AG08395 (cell line): ENCODE results near the gene PAX3.

Experiments
- DNase-seq: peaks from one replicate; pipeline ENCODE4 v3.0.0; 2012; ENCODE audit warnings: mixed read lengths, low spot score

Gene PAX3

DNA sequence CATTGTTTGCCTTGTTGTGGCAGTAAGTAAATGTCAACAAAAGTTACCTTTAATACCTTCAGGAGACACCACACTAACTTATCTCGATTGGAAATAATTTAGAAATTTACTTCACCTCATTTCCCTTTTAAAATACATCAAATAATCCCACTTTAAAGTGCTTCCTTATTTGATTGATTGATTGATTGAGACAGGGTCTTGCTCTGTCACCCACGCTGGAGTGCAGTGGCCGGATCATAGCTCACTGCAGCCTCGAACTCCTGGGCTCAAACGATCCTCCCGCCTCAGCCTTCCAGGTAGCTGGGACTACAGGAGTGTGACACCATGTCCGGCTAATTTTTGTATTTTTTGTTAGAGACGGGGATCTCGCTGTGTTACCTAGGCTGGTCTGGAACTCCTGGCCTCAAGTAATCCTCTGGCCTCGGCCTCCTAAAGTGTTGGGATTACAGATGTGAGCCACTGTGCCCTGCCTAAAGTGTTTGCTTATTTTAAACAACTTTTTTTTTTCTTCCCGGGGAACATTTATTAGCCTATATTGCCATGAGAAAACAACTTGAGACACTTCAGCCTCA is 12.0 kb upstream of the PAX3 start:
- DNase-seq = no peak

GRCh38 chr2:222309766-222310165 is 11.0 kb upstream of the PAX3 start:
- DNase-seq = no peak

GRCh38 chr2:222309361-222309760 is 10.6 kb upstream of the PAX3 start:
- DNase-seq = no peak

DNA sequence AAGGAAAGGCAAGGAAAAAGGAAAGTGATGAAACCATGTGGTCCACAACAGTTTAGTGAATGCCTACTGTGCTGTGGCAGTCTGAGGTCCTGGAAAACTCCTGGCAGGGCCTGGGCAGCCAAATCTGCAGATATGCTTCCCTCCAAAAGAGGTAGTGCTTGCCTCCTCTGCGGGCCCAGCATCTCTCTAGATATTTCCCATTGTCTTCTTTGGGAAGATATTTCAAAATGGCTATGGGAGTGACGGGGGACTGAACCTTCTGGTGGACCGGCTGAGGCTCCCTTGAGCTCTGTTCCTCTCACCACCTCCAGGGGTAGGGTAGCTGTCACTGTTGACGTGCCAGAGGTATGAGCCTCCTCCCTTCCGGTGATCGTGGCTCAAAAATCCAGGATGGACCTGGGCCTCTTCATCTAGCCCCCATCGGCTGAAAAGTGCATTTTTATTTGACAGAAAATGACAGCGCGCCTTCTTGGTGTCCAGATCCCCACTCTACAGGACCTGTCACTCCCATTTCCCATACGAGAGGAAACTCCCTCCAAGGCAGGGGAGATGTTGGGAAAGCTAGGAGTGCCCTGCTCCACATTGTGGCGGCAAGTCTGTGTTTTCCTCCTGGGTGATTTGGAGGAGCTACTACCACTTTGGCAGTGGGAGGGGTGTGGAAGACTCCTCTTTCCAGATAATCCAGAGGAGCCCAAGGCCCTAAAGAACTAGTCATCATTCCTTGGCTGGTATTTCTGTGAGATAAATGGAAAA is 9.4 kb upstream of the PAX3 start:
- DNase-seq = no peak

GRCh38 chr2:222307143-222307756 is 8.5 kb upstream of the PAX3 start:
- DNase-seq = peak; percentile 30

GRCh38 chr2:222306393-222307142 is 7.8 kb upstream of the PAX3 start:
- DNase-seq = no peak

DNA sequence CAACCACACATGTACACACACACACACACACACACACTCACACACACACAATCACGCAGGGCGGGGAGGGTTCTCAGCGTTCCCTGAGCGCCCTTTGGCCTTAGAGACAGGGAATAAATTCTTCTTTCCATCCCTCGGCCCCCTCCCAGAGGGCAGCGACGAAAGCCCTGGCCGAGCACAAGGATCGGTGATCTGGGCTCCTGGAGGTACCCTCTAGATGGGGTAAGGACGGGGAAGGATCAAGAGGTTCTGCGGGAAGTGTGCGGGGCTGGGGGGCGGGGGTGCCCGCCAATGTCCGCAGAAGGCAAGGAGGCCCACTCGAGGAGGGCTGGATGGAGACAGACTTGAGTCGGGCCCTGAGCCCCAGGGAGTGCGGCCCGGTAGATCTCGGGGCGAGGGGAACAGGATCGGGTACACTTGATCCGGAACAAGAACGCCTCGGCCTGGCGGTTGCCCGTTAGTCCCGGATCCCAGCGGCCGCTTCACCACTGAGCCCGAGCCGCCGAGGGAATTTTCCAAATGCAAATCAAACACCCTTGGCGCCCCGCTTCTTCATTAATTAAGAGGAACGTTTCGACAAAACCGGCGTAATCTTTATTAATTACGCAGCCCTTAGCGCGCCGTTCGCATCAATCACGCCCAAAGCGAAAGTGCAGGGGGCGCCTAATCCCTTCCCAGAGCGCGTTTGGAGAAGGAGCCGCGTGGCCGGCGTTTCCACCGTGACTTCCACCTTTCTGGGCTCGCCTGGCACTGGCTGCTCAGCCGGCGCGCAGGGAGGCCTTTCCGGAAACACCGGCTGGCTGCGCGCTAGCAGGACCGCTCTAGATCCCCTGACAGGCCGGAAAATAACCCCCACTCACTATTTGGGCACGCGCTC is 7.0 kb upstream of the PAX3 start:
- no peak for DNase-seq

DNA sequence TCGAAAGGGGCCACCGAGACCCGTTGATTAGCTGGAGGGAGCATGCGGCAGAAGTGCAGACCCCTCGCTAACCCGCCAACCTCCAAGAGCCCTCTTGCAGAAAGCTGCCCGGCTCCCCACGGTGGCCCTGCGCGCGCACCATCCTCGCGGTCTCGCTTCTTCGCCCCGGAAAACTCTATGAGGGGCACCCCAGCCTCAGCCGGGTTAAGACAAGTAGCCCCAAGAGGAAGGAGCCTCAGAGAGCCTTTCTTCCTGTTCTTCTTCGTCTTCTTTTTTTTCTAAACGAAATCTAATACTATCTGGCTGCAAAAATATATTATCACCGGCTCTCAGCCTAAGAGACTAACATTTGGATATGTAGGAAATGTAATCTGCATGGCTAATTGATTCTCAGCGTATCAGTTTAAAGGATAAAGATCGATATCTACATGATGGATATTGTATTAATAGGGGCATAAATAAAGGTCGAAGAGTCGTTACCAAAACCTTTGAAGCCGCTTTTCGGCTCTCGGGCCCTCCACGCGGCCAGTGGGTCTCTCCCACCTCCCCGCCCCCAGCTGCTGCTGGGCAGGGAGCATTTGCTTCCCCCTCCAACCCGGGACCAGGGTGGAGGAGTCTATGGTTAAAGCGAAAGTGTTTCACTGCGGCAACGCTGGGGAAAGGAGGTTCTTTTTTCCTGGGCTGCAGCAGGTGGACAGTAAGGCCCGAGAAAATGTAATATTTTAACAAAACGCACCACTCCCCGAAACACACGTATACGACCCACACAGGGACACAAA is 6.1 kb upstream of the PAX3 start:
- DNase-seq = no peak

DNA sequence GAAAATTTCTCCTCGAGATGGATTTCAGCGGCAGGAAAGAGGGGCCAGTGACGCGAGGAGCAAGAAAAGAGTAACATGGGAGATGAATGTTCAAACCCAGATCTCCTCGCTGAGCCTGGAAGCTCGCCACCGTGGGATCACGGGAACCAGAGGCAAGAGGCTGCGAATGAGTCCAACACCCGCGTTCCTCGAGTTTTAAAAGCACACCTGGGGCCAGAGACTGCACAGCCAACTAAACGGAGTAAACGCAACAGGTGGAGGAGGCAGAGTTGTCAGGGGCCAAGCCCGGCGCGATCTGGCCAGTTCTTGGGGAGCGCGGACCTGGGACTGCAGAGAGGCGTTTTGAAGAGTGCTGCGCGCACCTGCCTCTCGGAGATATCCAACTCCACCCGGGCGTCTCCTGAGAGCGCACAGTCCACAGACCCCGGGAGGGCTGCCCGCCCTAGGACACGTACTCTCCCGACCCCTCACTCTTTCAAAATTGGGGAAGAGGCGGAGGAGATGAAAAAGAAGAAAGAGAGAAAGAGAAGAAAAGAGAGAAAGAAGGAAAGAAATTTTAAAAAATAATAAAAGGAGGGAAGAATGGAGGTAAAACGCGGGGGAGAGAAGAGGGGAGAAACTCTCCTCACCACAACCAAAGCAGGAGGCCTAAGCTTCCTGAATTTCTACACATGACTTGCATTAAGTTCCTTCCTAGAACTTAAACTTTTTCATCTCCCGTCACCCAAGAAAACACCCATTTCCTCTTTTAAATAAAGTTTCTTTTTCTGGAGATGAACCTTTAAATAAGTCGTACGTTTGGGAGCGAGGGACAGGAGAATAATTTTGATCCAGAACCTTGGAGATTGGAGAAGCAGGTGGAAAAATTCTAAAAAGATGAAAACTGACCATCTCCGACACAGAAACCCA is 5.3 kb upstream of the PAX3 start:
- DNase-seq = no peak

DNA sequence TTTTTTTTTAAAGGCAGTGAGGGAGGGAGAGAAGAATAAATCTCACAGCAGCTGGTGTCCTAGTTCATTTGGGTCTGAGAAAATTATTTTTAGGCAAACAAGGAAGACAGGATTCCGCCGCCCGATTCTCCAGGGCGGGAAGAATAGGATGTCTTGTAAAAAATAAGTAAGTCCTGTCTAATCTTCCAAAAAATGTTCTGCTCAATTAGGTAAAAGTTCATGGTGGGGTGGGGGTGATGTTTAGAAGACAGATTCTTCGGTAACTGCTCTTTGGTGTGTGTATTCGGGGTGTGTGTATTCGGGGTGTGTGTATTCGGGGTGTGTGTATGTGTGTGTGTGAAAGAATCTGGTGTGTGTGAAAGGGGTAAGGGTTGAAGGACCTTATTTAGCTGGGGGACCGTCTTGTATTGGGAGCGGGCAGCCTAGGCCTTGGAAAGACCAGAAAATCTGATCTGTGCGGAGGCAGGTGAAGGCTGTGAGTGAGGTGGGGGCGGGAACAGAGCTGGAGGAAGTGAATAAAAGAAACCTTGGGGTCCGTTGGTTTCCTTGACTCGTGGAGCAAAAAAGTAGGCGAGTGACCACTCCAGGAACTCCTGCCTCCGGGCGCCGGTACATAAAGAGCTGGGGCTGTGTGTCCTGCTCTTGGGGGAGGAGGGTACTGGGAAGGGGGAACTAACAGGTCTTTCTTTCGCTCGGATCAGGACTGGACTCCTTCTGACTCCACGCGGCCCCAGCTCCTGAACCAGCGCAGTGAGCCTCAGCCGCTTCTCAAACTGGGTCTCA is 4.4 kb upstream of the PAX3 start:
- no peak for DNase-seq

GRCh38 chr2:222302178-222303018 is 3.6 kb upstream of the PAX3 start:
- no peak for DNase-seq

DNA sequence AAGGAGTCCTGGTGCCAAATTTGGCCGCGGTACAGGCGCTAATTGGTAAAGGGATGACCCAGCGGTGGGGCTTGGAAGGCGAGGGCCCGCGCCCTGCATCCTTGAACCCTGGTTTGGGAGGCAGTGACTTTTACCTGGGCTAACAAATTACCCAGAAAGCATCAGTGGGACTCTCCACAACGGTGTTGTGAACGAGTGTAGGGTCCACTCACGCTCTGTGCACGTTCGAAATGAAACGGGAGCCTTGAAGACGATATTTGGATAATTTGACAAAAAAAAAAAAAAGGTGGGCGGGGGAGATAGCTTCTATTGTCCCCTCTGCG is 3.0 kb upstream of the PAX3 start:
- no peak for DNase-seq

- no peak for DNase-seq
Observed at GRCh38 chr2:222301053-222301795, 2.4 kb upstream of the PAX3 start.

- DNase-seq = no peak
Observed at GRCh38 chr2:222300726-222301052, 1.9 kb upstream of the PAX3 start.

- no peak for DNase-seq
Observed at GRCh38 chr2:222299906-222300725, 1.3 kb upstream of the PAX3 start.

DNA sequence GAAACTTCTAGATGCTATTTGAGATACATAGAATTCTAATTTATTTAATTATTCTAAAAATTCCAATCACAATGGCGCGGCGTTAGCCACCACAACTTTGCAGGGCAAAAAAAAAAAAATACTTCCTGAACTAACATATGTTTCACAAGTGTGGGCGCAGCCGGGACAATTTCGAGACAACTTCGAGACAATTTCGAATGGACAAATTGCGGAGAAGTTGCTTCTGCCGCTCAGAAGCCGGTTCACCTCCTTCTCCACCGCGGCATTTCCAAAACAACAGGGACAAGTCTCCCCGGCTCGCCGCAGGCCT is 842 bp downstream of the PAX3 start:
- no peak for DNase-seq

- DNase-seq = no peak
Observed at GRCh38 chr2:222297600-222297935, 1.2 kb downstream of the PAX3 start.
